KMS-11 (cell line): Measurements from ENCODE around the gene IGFL3.

Source experiments
- H2AFZ ChIP-seq: fragments of 200-600 bp; sonication (generic); 2 replicates; pipeline ENCODE4 v1.6.1; 2016; ENCODE audit warnings: antibody characterized with exemption, mixed run types, low read depth
- H3K27ac ChIP-seq: fragments of 200-600 bp; sonication (generic); 2 replicates; pipeline ENCODE4 v1.6.1; 2016; ENCODE audit warnings: mild to moderate bottlenecking, mixed run types
- H3K27me3 ChIP-seq: fragments of 200-600 bp; sonication (generic); 2 replicates; pipeline ENCODE4 v1.6.1; 2017; ENCODE audit warnings: mild to moderate bottlenecking, low read depth, mixed run types, moderate library complexity; ENCODE audit not compliant: insufficient read depth
- H3K36me3 ChIP-seq: fragments of 200-600 bp; sonication (generic); 2 replicates; pipeline ENCODE4 v1.6.1; 2017; ENCODE audit warnings: mild to moderate bottlenecking, mixed run types; ENCODE audit not compliant: insufficient read depth
- H3K4me1 ChIP-seq: fragments of 200-600 bp; sonication (generic); 2 replicates; pipeline ENCODE4 v1.6.1; 2016; ENCODE audit warnings: mild to moderate bottlenecking, low read depth, mixed run types; ENCODE audit not compliant: poor library complexity, severe bottlenecking
- H3K4me2 ChIP-seq: fragments of 200-600 bp; sonication (generic); 2 replicates; pipeline ENCODE4 v1.7.0; 2016; ENCODE audit warnings: mild to moderate bottlenecking, mixed run types
- H3K4me3 ChIP-seq: fragments of 200-600 bp; sonication (generic); IDR thresholded peaks from 2 replicates; pipeline ENCODE4 v1.6.1; 2017; ENCODE audit warnings: low read depth, low read length, mixed read lengths; ENCODE audit not compliant: insufficient read depth
- H3K79me2 ChIP-seq: fragments of 200-600 bp; sonication (generic); 2 replicates; pipeline ENCODE4 v1.6.1; 2016; ENCODE audit warnings: low read depth, mixed run types; ENCODE audit not compliant: insufficient read depth
- H3K9ac ChIP-seq: fragments of 200-600 bp; sonication (generic); 2 replicates; pipeline ENCODE4 v1.6.1; 2016; ENCODE audit warnings: mild to moderate bottlenecking, mixed run types
- H4K20me1 ChIP-seq: fragments of 200-600 bp; sonication (generic); 2 replicates; pipeline ENCODE4 v1.6.1; 2016; ENCODE audit warnings: mild to moderate bottlenecking, mixed run types; ENCODE audit not compliant: insufficient read depth
- TF ChIP-seq, protein P1 (sequence below): fragments of 200-600 bp; sonication (generic); conservative IDR thresholded peaks from 2 replicates; pipeline ENCODE4 v1.6.1; 2017; ENCODE audit warnings: low read depth, mild to moderate bottlenecking, antibody characterized with exemption, low read length, moderate library complexity, mixed read lengths

IGFL3 gene

DNA sequence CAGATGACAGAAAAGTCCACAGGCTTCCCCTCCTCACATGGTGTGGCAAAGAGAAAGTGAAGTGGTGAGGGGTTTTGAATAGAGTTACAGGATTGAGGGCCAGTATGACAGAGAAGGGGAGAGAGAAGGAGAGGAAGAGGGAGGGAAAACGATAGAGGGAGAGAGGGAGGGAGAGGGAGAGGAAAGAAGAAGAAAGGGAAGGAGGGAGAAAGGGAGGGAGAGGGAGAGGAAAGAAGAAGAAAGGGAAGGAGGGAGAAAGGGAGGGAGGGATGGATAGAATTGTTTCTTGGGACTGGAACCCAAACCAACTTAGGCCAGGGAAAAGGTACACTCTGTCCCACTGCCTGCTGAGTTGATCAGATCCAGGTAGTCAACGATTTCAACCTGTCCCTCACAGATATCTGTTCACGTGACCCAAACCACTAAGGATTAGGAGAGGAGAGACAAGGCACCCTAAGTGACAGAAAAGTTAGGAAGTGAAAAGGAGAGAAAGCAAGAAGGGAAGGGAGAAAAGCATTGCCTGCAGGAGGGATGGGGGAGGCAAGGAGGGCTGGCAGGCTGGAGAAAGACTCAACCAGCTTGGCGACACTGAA, 8.1 kb upstream of the IGFL3 start:
- no peaks in the 10 kb centered on the region for H3K4me1 ChIP-seq
- H4K20me1 ChIP-seq: no peaks in the 10 kb centered on the region
- no peaks in the 10 kb centered on the region; the same call in 1 of the 2 replicates for H3K27me3 ChIP-seq
- H3K27ac ChIP-seq: no peak overlapping the region
- H3K4me2 ChIP-seq: no peak overlapping the region
- TF ChIP-seq, protein P1, sequence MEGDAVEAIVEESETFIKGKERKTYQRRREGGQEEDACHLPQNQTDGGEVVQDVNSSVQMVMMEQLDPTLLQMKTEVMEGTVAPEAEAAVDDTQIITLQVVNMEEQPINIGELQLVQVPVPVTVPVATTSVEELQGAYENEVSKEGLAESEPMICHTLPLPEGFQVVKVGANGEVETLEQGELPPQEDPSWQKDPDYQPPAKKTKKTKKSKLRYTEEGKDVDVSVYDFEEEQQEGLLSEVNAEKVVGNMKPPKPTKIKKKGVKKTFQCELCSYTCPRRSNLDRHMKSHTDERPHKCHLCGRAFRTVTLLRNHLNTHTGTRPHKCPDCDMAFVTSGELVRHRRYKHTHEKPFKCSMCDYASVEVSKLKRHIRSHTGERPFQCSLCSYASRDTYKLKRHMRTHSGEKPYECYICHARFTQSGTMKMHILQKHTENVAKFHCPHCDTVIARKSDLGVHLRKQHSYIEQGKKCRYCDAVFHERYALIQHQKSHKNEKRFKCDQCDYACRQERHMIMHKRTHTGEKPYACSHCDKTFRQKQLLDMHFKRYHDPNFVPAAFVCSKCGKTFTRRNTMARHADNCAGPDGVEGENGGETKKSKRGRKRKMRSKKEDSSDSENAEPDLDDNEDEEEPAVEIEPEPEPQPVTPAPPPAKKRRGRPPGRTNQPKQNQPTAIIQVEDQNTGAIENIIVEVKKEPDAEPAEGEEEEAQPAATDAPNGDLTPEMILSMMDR: no peak
- no peak overlapping the region for H3K9ac ChIP-seq
- H3K79me2 ChIP-seq: no peaks in the 10 kb centered on the region
- no peak overlapping the region for H2AFZ ChIP-seq
- H3K36me3 ChIP-seq: no peaks in the 10 kb centered on the region
- no peak overlapping the region for H3K4me3 ChIP-seq

DNA sequence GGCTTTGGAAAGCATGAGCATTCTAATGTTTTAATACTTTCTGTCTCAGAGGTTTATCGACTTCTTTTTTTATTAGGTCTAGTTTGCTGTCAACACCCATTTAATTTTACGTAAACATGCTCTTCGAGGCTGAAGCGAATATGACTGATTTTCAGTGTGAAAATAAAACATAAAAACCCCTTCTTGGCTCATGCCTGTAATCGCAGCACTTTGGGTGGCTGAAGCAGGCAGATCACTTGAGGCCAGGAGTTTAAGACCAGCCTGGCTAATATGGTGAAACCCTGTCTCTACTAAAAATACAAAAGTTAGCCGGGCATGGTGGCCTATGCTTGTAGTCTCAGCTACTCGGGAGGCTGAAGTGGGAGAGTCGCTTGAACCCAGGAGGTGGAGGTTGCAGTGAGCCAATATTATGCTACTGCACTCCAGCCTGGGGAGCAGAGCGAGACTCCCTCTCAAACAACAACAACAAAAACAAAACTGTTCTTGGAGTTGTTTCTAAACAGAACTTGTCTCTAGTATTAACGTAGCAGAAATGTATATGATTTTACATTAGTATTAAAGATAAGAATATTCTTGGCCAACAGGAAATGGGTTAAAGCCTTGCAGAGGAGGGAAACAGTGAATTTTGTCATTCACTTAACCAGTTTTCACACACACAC, 7.1 kb upstream of the IGFL3 start:
- Histone ChIP-seq H3K4me3 (no peak overlapping the region), H3K9ac (no peak overlapping the region), H2AFZ (no peak overlapping the region), H3K4me1 (no peaks in the 10 kb centered on the region), H3K79me2 (no peaks in the 10 kb centered on the region), H3K27me3 (no peaks in the 10 kb centered on the region; the same call in 1 of the 2 replicates), H4K20me1 (no peaks in the 10 kb centered on the region), H3K36me3 (no peaks in the 10 kb centered on the region), H3K4me2 (no peak overlapping the region), H3K27ac (no peak overlapping the region)
- TF ChIP-seq, protein P1: no peak

DNA sequence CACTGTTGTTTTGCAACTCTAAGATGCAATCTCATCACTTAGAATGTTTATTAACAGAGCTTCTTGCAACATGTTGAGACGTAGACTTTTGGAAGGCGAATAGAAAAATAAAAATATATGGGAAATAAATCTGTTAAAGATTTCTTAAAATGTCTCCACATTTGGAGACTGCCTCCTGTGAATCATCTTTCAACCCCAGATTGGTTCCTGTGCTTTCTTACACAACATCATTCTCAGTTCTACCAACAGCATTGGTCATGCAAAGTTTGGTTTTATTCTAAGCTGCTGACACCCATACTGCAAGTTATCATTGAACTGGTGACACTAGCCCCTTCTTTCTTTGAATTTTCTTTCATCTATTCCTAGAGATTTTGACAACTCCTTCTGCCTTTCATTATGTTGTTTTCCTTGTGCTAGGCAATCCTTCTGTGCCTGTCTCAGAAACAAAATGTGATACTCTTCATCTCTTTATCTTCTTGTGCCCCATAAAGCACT, 1.6 kb upstream of the IGFL3 start:
- H3K4me3 ChIP-seq: no peak overlapping the region
- H3K36me3 ChIP-seq: no peaks in the 10 kb centered on the region
- H3K27me3 ChIP-seq: no peaks in the 10 kb centered on the region
- no peaks in the 10 kb centered on the region for H4K20me1 ChIP-seq
- no peak overlapping the region for H2AFZ ChIP-seq
- H3K27ac ChIP-seq: no peak overlapping the region
- H3K4me1 ChIP-seq: no peaks in the 10 kb centered on the region
- no peak overlapping the region for H3K4me2 ChIP-seq
- H3K79me2 ChIP-seq: no peaks in the 10 kb centered on the region
- H3K9ac ChIP-seq: no peak overlapping the region
- TF ChIP-seq, protein P1: no peak

DNA sequence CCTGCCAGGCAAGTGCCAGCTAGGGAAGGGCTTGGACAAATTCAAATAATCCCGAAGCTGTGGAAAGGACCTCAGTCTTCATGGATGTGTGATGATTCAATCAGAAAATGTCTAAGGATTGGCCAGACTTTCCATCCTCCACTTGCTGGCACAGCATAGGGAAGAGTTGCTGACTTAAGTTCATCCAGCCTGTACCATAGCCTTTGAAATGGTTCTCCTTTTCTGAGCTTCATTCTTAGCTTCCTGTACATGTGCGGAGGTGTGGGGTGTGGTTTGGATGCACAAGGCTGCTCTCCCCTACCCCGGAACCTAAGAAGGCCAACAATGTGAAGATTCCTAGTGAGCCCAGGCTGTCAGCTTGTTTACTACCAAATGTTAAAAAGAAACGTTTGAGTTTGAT, 959 bp upstream of the IGFL3 start:
- no peak overlapping the region for H3K9ac ChIP-seq
- no peak overlapping the region for H3K27ac ChIP-seq

More for the DNA sequence above, 959 bp upstream of the IGFL3 start:
- Histone ChIP-seq H3K79me2 (no peaks in the 10 kb centered on the region), H3K36me3 (no peaks in the 10 kb centered on the region), H3K27me3 (no peaks in the 10 kb centered on the region), H3K4me3 (no peak overlapping the region), H4K20me1 (no peaks in the 10 kb centered on the region), H2AFZ (no peak overlapping the region), H3K4me2 (no peak overlapping the region), H3K4me1 (no peaks in the 10 kb centered on the region)
- TF ChIP-seq, protein P1: no peak
